IMR-90 (cell line): ENCODE data around the gene NDST1. TPM values are rescaled to one million over a fixed set of nuclear protein-coding genes. Genes with fewer than 3 reads are reported as not detected.

ENCODE experiments used
- ATAC-seq: fragments of 200-7000 bp; cut with Tn5 transposase; 2 replicates; pipeline ENCODE4 v1.9.1; 2020; ENCODE audit warnings: low read depth, mild to moderate bottlenecking, moderate library complexity
- BruUV-seq: library from RNA; stranded (reverse); fragments of 400-500 nt; replicated peaks from 2 replicates; lab custom pipeline; 2021; lab: Mats Ljungman, UMichigan
- CTCF ChIA-PET: fragments of 300-600 bp; formaldehyde crosslinking; extraction: SDS; loops from one replicate; lab custom pipeline; 2021; ENCODE audit warnings: antibody characterized with exemption; lab: Yijun Ruan, JAX
- POLR2A ChIA-PET: fragments of 300-600 bp; sonication (Branson Sonifier 250); formaldehyde crosslinking; loops from one replicate; lab custom pipeline; 2022; ENCODE audit warnings: antibody characterized with exemption; ENCODE audit not compliant: unreplicated experiment; lab: Charles Lee
- DNase-seq: peaks from one replicate; pipeline ENCODE4 v3.0.0; 2013
- H2AFZ ChIP-seq: replicated peaks from 2 replicates; pipeline ENCODE3; 2013; ENCODE audit warnings: low read length, mild to moderate bottlenecking; ENCODE audit not compliant: poor library complexity
- H2AK5ac ChIP-seq: 2 replicates; pipeline ENCODE4 v1.6.1; 2013; ENCODE audit warnings: low read depth, low read length, inconsistent platforms
- H2AK9ac ChIP-seq: replicated peaks from 2 replicates; pipeline ENCODE3; 2013; ENCODE audit warnings: mild to moderate bottlenecking, low read depth, low read length, moderate library complexity; ENCODE audit not compliant: poor library complexity
- H2BK120ac ChIP-seq: 2 replicates; pipeline ENCODE4 v1.6.1; 2013; ENCODE audit warnings: low read depth, low read length, inconsistent platforms
- H2BK15ac ChIP-seq: 3 replicates; pipeline ENCODE4 v1.6.1; 2013; ENCODE audit warnings: low read depth, low read length, inconsistent platforms
- H2BK20ac ChIP-seq: 2 replicates; pipeline ENCODE4 v1.6.1; 2013; ENCODE audit warnings: low read depth, mild to moderate bottlenecking, inconsistent platforms, low read length, moderate library complexity
- H2BK5ac ChIP-seq: 2 replicates; pipeline ENCODE4 v1.6.1; 2013; ENCODE audit warnings: mild to moderate bottlenecking, low read depth, low read length, inconsistent platforms; ENCODE audit not compliant: poor library complexity, severe bottlenecking
- H3K14ac ChIP-seq: replicated peaks from 2 replicates; pipeline ENCODE4 v1.6.1; 2013; ENCODE audit warnings: low read depth, low read length, inconsistent platforms
- H3K18ac ChIP-seq: 2 replicates; pipeline ENCODE4 v1.6.1; 2013; ENCODE audit warnings: low read depth, low read length, control low read depth
- H3K23ac ChIP-seq: 2 replicates; pipeline ENCODE4 v1.6.1; 2013; ENCODE audit warnings: low read depth, low read length, inconsistent platforms
- H3K27ac ChIP-seq: 2 replicates; pipeline ENCODE4 v1.5.1; 2013; ENCODE audit warnings: mild to moderate bottlenecking, control low read depth, low read length; ENCODE audit not compliant: insufficient read depth
- H3K27me3 ChIP-seq: 2 replicates; pipeline ENCODE4 v1.6.1; 2013; ENCODE audit warnings: low read length; ENCODE audit not compliant: control insufficient read depth, insufficient read depth
- H3K36me3 ChIP-seq: 2 replicates; pipeline ENCODE4 v1.6.1; 2013; ENCODE audit warnings: low read length, mixed read lengths; ENCODE audit not compliant: control insufficient read depth, insufficient read depth
- H3K4ac ChIP-seq: 2 replicates; pipeline ENCODE4 v1.6.1; 2013; ENCODE audit warnings: low read depth, low read length, inconsistent platforms
- H3K4me1 ChIP-seq: 2 replicates; pipeline ENCODE4 v1.6.1; 2013; ENCODE audit warnings: low read length, mixed read lengths; ENCODE audit not compliant: control insufficient read depth, insufficient read depth
- H3K4me2 ChIP-seq: 2 replicates; pipeline ENCODE4 v1.6.1; 2013; ENCODE audit warnings: low read depth, mild to moderate bottlenecking, control low read depth, low read length, moderate library complexity
- H3K4me3 ChIP-seq: 2 replicates; pipeline ENCODE4 v1.5.1; 2013; ENCODE audit warnings: low read depth, mild to moderate bottlenecking, control low read depth, low read length, moderate library complexity; ENCODE audit not compliant: insufficient read depth
- H3K56ac ChIP-seq: 2 replicates; pipeline ENCODE4 v1.6.1; 2013; ENCODE audit warnings: low read length, inconsistent platforms; ENCODE audit not compliant: insufficient read depth; ENCODE audit errors: extremely low read depth
- H3K79me1 ChIP-seq, 2 experiments: 2 replicates each; pipeline ENCODE4 v1.6.1; 2013; ENCODE audit warnings: low read length in 2 of 2, inconsistent platforms in 1 of 2, low read depth in 1 of 2
- H3K9ac ChIP-seq: 2 replicates; pipeline ENCODE4 v1.6.1; 2013; ENCODE audit warnings: low read depth, low read length, control low read depth
- H3K9me1 ChIP-seq: 2 replicates; pipeline ENCODE4 v1.6.1; 2013; ENCODE audit warnings: low read length, inconsistent platforms; ENCODE audit not compliant: insufficient read depth
- H3K9me3 ChIP-seq: 2 replicates; pipeline ENCODE4 v1.6.1; 2013; ENCODE audit warnings: low read length; ENCODE audit not compliant: control insufficient read depth, insufficient read depth
- H4K20me1 ChIP-seq: 2 replicates; pipeline ENCODE4 v1.6.1; 2013; ENCODE audit warnings: low read length, inconsistent platforms; ENCODE audit not compliant: insufficient read depth
- H4K5ac ChIP-seq: 2 replicates; pipeline ENCODE4 v1.6.1; 2013; ENCODE audit warnings: mild to moderate bottlenecking, low read depth, low read length, control low read depth
- H4K8ac ChIP-seq, 2 experiments: 2 replicates each; pipeline ENCODE4 v1.6.1; 2013; ENCODE audit warnings: low read depth in 2 of 2, low read length in 2 of 2, control low read depth in 1 of 2, inconsistent platforms in 1 of 2
- H4K91ac ChIP-seq: 2 replicates; pipeline ENCODE4 v1.6.1; 2013; ENCODE audit warnings: low read depth, low read length, inconsistent platforms; ENCODE audit not compliant: insufficient read depth
- BHLHE40 ChIP-seq: fragments of 150-350 bp; IDR thresholded peaks from 2 replicates; pipeline ENCODE4 v1.6.1; 2016; ENCODE audit warnings: mild to moderate bottlenecking, low read depth, low read length
- CEBPB ChIP-seq: IDR thresholded peaks from 2 replicates; pipeline ENCODE4 v1.6.1; 2012; ENCODE audit warnings: low read depth, low read length, improper control_type of control experiment
- CTCF ChIP-seq: conservative IDR thresholded peaks from 2 replicates; pipeline ENCODE4 v1.5.1; 2012; ENCODE audit warnings: mild to moderate bottlenecking, low read depth, low read length, improper control_type of control experiment
- ELK1 ChIP-seq: fragments of 150-350 bp; IDR thresholded peaks from 2 replicates; pipeline ENCODE4 v1.6.1; 2016; ENCODE audit warnings: low read depth, mild to moderate bottlenecking, low read length, moderate library complexity, borderline replicate concordance
- MAFK ChIP-seq: IDR thresholded peaks from 2 replicates; pipeline ENCODE4 v1.6.1; 2012; ENCODE audit warnings: low read depth, low read length, improper control_type of control experiment
- MXI1 ChIP-seq: IDR thresholded peaks from 2 replicates; pipeline ENCODE4 v1.6.1; 2012; ENCODE audit warnings: low read depth, mild to moderate bottlenecking, low read length, moderate library complexity, borderline replicate concordance
- POLR2A ChIP-seq: IDR thresholded peaks from 2 replicates; pipeline ENCODE4 v1.6.1; 2012; ENCODE audit warnings: mild to moderate bottlenecking, low read depth, low read length
- RAD21 ChIP-seq: IDR thresholded peaks from 2 replicates; pipeline ENCODE4 v1.6.1; 2012; ENCODE audit warnings: low read length, improper control_type of control experiment
- RCOR1 ChIP-seq: IDR thresholded peaks from 2 replicates; pipeline ENCODE4 v1.6.1; 2012; ENCODE audit warnings: mild to moderate bottlenecking, low read length, improper control_type of control experiment; ENCODE audit not compliant: insufficient replicate concordance
- SMC3 ChIP-seq: fragments of 150-350 bp; IDR thresholded peaks from 2 replicates; pipeline ENCODE4 v1.6.1; 2016; ENCODE audit warnings: low read depth, mild to moderate bottlenecking, antibody characterized with exemption, low read length, moderate library complexity
- WGBS, 2 experiments: methylation state at CpG; one replicate each; pipeline versions ENCODE4 v1.1.5 to v1.1.7; 2013; ENCODE audit warnings: missing lambda C conversion rate in 2 of 2; ENCODE audit not compliant: insufficient read length in 1 of 2; ENCODE audit errors: extremely low coverage in 2 of 2; 5-methylcytosine and 5-hydroxymethylcytosine counted together
- dilution Hi-C: fragments of 300-500 bp; cut with HindIII; formaldehyde crosslinking; loops from one replicate; pipeline ENCODE4 v1.14.3; 2018; ENCODE audit warnings: low sequenced_read_pairs; ENCODE audit not compliant: unreplicated experiment
- in situ Hi-C: fragments of 300-500 bp; cut with MboI; formaldehyde crosslinking; loops from 3 replicates; pipeline ENCODE4 v1.14.3; 2019; ENCODE audit warnings: low sequenced_read_pairs, inconsistent platforms, mixed read lengths
- intact Hi-C: fragments of 100-400 bp; cut with micrococcal nuclease; formaldehyde crosslinking; loops from 2 replicates; pipeline ENCODE4 v1.10.0; 2022
- polyA plus RNA-seq, 3 experiments: library from polyadenylated mRNA; depleted of rRNA; stranded (reverse); fragments of >200 nt; gene quantifications; 2 replicates each; pipeline ENCODE4 v1.2.3, GENCODE V29; 2012; ENCODE audit warnings: low replicate concordance in 1 of 3
- total RNA-seq: library from RNA; depleted of rRNA; stranded (reverse); fragments of >200 nt; gene quantifications from 2 replicates; pipeline ENCODE4 v1.2.3, GENCODE V29; 2012

The NDST1 gene
- total and polyA plus RNA-seq, 2 of the 4 experiments (the other 2 are of a cell fraction), result 30.5 to 80.4 TPM

- no TSS peak for BruUV-seq
- H2BK5ac ChIP-seq, result peak overlapping the region; percentile 73
- peak overlapping the region in 1 of 2 experiments; percentile 57; a peak in 2 of 4 replicates for H4K8ac ChIP-seq
- DNase-seq (no peak), ATAC-seq (no peak)
- H4K5ac ChIP-seq, result peak overlapping the region; percentile 52
- H2AK5ac ChIP-seq, result peak overlapping the region; percentile 87
- in situ Hi-C loops (no loop called here), intact Hi-C loops (no loop called here), dilution Hi-C loops (no loop called here)
- H2BK15ac ChIP-seq, result peak overlapping the region; percentile 75; the same call in 2 of the 3 replicates
- H2AK9ac ChIP-seq, result peak overlapping the region; percentile 84
- peaks cover 66% of the 10 kb centered on the region for H4K20me1 ChIP-seq
- peak overlapping the region; percentile 45 for H2BK120ac ChIP-seq
- peak overlapping the region; percentile 72 for H3K4ac ChIP-seq
- H3K14ac ChIP-seq, result peak overlapping the region; percentile 36; the same call in 1 of the 2 replicates
- WGBS, 2 experiments, result 100% methylated on average over 1 of the region's 4 CpGs; no CpG with 5 or more reads in 1 of the 2 experiments
- no peak overlapping the region for H3K9ac ChIP-seq
- peak overlapping the region; percentile 78 for H3K27ac ChIP-seq
- no peak overlapping the region for H3K4me3 ChIP-seq
- H3K36me3 ChIP-seq, result peaks cover 13% of the 10 kb centered on the region
- H2AFZ ChIP-seq, result peak overlapping the region; percentile 26
- H3K18ac ChIP-seq, result peak overlapping the region; percentile 51
- H3K23ac ChIP-seq, result peak overlapping the region; percentile 80; the same call in 1 of the 2 replicates
- CTCF ChIA-PET, result interaction anchor here (0.7 to 1.0 kb wide), 2 partner anchors 37 to 49 kb away, joined by 3 to 4 read pairs; no protein-coding TSS in a partner anchor
- H3K9me1 ChIP-seq, result peaks cover 61% of the 10 kb centered on the region
- peak overlapping the region; percentile 54 for H2BK20ac ChIP-seq
- H3K56ac ChIP-seq, result no peak overlapping the region
- H4K91ac ChIP-seq, result peak overlapping the region; percentile 65
- H3K4me1 ChIP-seq, result peaks cover 55% of the 10 kb centered on the region
- H3K4me2 ChIP-seq, result no peak overlapping the region
- no peaks in the 10 kb centered on the region for H3K9me3 ChIP-seq
- no peaks in the 10 kb centered on the region for H3K27me3 ChIP-seq
- POLR2A ChIA-PET, result no interaction called here
- H3K79me1 ChIP-seq, result peaks cover 31 to 74% of the 10 kb centered on the region in 2 experiments
- no peak for TF ChIP-seq SMC3
- no peak for TF ChIP-seq BHLHE40
- no peak for TF ChIP-seq CTCF
- no peak for TF ChIP-seq ELK1
- no peak for TF ChIP-seq RAD21
- no peak for TF ChIP-seq CEBPB
- TF ChIP-seq MXI1, result no peak
- TF ChIP-seq MAFK, result no peak
- no peak for TF ChIP-seq POLR2A
- TF ChIP-seq RCOR1, result no peak
Observed at GRCh38 chr5:150496534-150496933, 11.4 kb upstream of the NDST1 start.
